Mucosa of stomach (tissue), 1 donor: ENCODE measurements around the gene APELA.
"Not testable (repeated sequence)": the region's sequence is repeated elsewhere in the genome, so short reads cannot be mapped to it uniquely, and the experiment has no call there.

Source experiments
- H3K27me3 ChIP-seq: one replicate; pipeline ENCODE4 v1.7.0; 2013; ENCODE audit warnings: mild to moderate bottlenecking, low read length; ENCODE audit not compliant: control insufficient read depth, insufficient read depth
- H3K36me3 ChIP-seq: one replicate; pipeline ENCODE4 v1.7.0; 2013; ENCODE audit warnings: low read length; ENCODE audit not compliant: control insufficient read depth, insufficient read depth
- H3K4me1 ChIP-seq: one replicate; pipeline ENCODE4 v1.7.0; 2013; ENCODE audit warnings: mild to moderate bottlenecking, low read length; ENCODE audit not compliant: control insufficient read depth, insufficient read depth
- H3K4me3 ChIP-seq: one replicate; pipeline ENCODE4 v1.7.0; 2013; ENCODE audit warnings: low read length
- H3K9ac ChIP-seq: one replicate; pipeline ENCODE4 v1.7.0; 2013; ENCODE audit warnings: mild to moderate bottlenecking, low read length, moderate library complexity
- H3K9me3 ChIP-seq: one replicate; pipeline ENCODE4 v1.7.0; 2013; ENCODE audit warnings: mild to moderate bottlenecking, low read length, moderate library complexity; ENCODE audit not compliant: control insufficient read depth
- donor health status: Pancreatic carcinoma.

The APELA gene

GRCh38 chr4:164930647-164931046, 53.7 kb downstream of the APELA start:
- H3K9me3 ChIP-seq: no peaks in the 10 kb centered on the region
- no peaks in the 10 kb centered on the region for H3K4me1 ChIP-seq
- H3K27me3 ChIP-seq: no peaks in the 10 kb centered on the region
- H3K36me3 ChIP-seq: no peaks in the 10 kb centered on the region
- no peak overlapping the region for H3K9ac ChIP-seq
- H3K4me3 ChIP-seq: no peak overlapping the region

GRCh38 chr4:164931551-164932324, 54.8 kb downstream of the APELA start:
- no peaks in the 10 kb centered on the region for H3K27me3 ChIP-seq
- H3K4me3 ChIP-seq: no peak overlapping the region
- H3K9ac ChIP-seq: no peak overlapping the region
- H3K36me3 ChIP-seq: no peaks in the 10 kb centered on the region
- H3K9me3 ChIP-seq: no peaks in the 10 kb centered on the region
- no peaks in the 10 kb centered on the region for H3K4me1 ChIP-seq

- Histone ChIP-seq H3K9me3 (no peaks in the 10 kb centered on the region), H3K4me1 (no peaks in the 10 kb centered on the region), H3K9ac (no peak overlapping the region), H3K27me3 (no peaks in the 10 kb centered on the region), H3K36me3 (no peaks in the 10 kb centered on the region), H3K4me3 (no peak overlapping the region)
Measured at GRCh38 chr4:164933244-164933643, 56.3 kb downstream of the APELA start.

GRCh38 chr4:164935363-164935762, 58.4 kb downstream of the APELA start:
- Histone ChIP-seq H3K4me3 (no peak overlapping the region), H3K36me3 (no peaks in the 10 kb centered on the region), H3K27me3 (no peaks in the 10 kb centered on the region), H3K9me3 (no peaks in the 10 kb centered on the region), H3K9ac (no peak overlapping the region), H3K4me1 (no peaks in the 10 kb centered on the region)

GRCh38 chr4:164935865-164936606, 59.1 kb downstream of the APELA start:
- H3K36me3 ChIP-seq, H3K9me3 ChIP-seq, H3K4me3 ChIP-seq, H3K4me1 ChIP-seq, H3K27me3 ChIP-seq, H3K9ac ChIP-seq: not testable (repeated sequence)

GRCh38 chr4:164937576-164938270, 60.7 kb downstream of the APELA start:
- Histone ChIP-seq H3K27me3 (no peaks in the 10 kb centered on the region), H3K9me3 (no peaks in the 10 kb centered on the region), H3K36me3 (no peaks in the 10 kb centered on the region), H3K4me3 (no peak overlapping the region), H3K4me1 (no peaks in the 10 kb centered on the region), H3K9ac (no peak overlapping the region)

- H3K4me1 ChIP-seq: no peaks in the 10 kb centered on the region
- no peak overlapping the region for H3K9ac ChIP-seq
- H3K9me3 ChIP-seq: no peaks in the 10 kb centered on the region
- no peak overlapping the region for H3K4me3 ChIP-seq
- H3K27me3 ChIP-seq: no peaks in the 10 kb centered on the region
- H3K36me3 ChIP-seq: no peaks in the 10 kb centered on the region
Measured at GRCh38 chr4:164943192-164943591, 66.2 kb downstream of the APELA start.

GRCh38 chr4:164945146-164945545, 68.2 kb downstream of the APELA start:
- Histone ChIP-seq H3K36me3 (no peaks in the 10 kb centered on the region), H3K4me3 (no peak overlapping the region), H3K9ac (no peak overlapping the region), H3K27me3 (no peaks in the 10 kb centered on the region), H3K9me3 (no peaks in the 10 kb centered on the region), H3K4me1 (no peaks in the 10 kb centered on the region)

- Histone ChIP-seq H3K27me3 (peaks cover 10% of the 10 kb centered on the region), H3K4me1 (no peaks in the 10 kb centered on the region), H3K9me3 (no peaks in the 10 kb centered on the region), H3K36me3 (no peaks in the 10 kb centered on the region), H3K9ac (no peak overlapping the region), H3K4me3 (no peak overlapping the region)
Measured at GRCh38 chr4:164946810-164947209, 69.8 kb downstream of the APELA start.
